ENCODE data around the gene DDRGK1.
A peak's percentile ranks its signal among the peaks of the same experiment; 100 is the strongest.
"Not testable (repeated sequence)": the region's sequence is repeated elsewhere in the genome, so short reads cannot be mapped to it uniquely, and the experiment has no call there.

The DDRGK1 gene

GRCh38 chr20:3183896-3184612 is 20.4 kb downstream of the DDRGK1 start:
- DNase-seq (ENCODE audit: low read depth), result no peak

- not testable (repeated sequence) for DNase-seq (ENCODE audit: low read depth)
Observed at GRCh38 chr20:3182429-3182828, 22.1 kb downstream of the DDRGK1 start.

GRCh38 chr20:3181270-3181669 is 23.2 kb downstream of the DDRGK1 start:
- no peak for DNase-seq (ENCODE audit: low read depth)

GRCh38 chr20:3180319-3180718 is 24.2 kb downstream of the DDRGK1 start:
- DNase-seq (ENCODE audit: low read depth), result no peak

GRCh38 chr20:3177746-3178485 is 26.6 kb downstream of the DDRGK1 start:
- no peak for DNase-seq (ENCODE audit: low read depth)

GRCh38 chr20:3175270-3175669 is 29.2 kb downstream of the DDRGK1 start:
- DNase-seq (ENCODE audit: low read depth), result no peak

- no peak for DNase-seq (ENCODE audit: low read depth)
Observed at GRCh38 chr20:3174442-3175261, 29.8 kb downstream of the DDRGK1 start.

- peak; percentile 84 for DNase-seq (ENCODE audit: low read depth)
Observed at GRCh38 chr20:3173610-3174441, 30.7 kb downstream of the DDRGK1 start.

- peak; percentile 52 for DNase-seq (ENCODE audit: low read depth)
Observed at GRCh38 chr20:3172933-3173609, 31.4 kb downstream of the DDRGK1 start, which contains the start of gene LZTS3. Gene LZTS3 (minus strand): TSS chr20:3173549. CDS start chr20:3167163, 6,386 bp downstream.

GRCh38 chr20:3172126-3172932 is 32.2 kb downstream of the DDRGK1 start:
- no peak for DNase-seq (ENCODE audit: low read depth)

GRCh38 chr20:3171391-3172125 is 32.9 kb downstream of the DDRGK1 start:
- no peak for DNase-seq (ENCODE audit: low read depth)

- DNase-seq (ENCODE audit: low read depth), result no peak
Observed at GRCh38 chr20:3168829-3169590, 35.5 kb downstream of the DDRGK1 start.

- no peak for DNase-seq (ENCODE audit: low read depth)
Observed at GRCh38 chr20:3168079-3168828, 36.2 kb downstream of the DDRGK1 start.

- DNase-seq (ENCODE audit: low read depth), result no peak
Observed at GRCh38 chr20:3167738-3168078, 36.8 kb downstream of the DDRGK1 start.

- DNase-seq (ENCODE audit: low read depth), result no peak
Observed at GRCh38 chr20:3166913-3167342, 37.6 kb downstream of the DDRGK1 start.

- DNase-seq (ENCODE audit: low read depth), result no peak
Observed at GRCh38 chr20:3166338-3166912, 38.1 kb downstream of the DDRGK1 start.

- no peak for DNase-seq (ENCODE audit: low read depth)
Observed at GRCh38 chr20:3165473-3166337, 38.8 kb downstream of the DDRGK1 start.
